H1 (cell line): ENCODE data around the gene IGFL2. TPM values are rescaled to one million over a fixed set of nuclear protein-coding genes. Genes with fewer than 3 reads are reported as not detected.

Source experiments
- BRCA1 ChIP-seq: IDR thresholded peaks from 2 replicates; pipeline ENCODE4 v1.6.1; 2012; ENCODE audit warnings: low read depth, low read length, improper control_type of control experiment
- CBX8 ChIP-seq: fragments of 300-800, 300-1000 bp; sonication (generic); IDR thresholded peaks from 2 replicates; pipeline ENCODE4 v1.7.1; 2016; ENCODE audit warnings: low read depth, low read length, borderline replicate concordance
- POLR2A ChIP-seq, 2 experiments: IDR thresholded peaks; 1 replicate in 1 of 2; 2 replicates in 1 of 2; pipeline ENCODE4 v1.6.1; 2011; ENCODE audit warnings: low read depth in 2 of 2, low read length in 2 of 2, mild to moderate bottlenecking in 2 of 2; ENCODE audit errors: control extremely low read depth in 1 of 2
- RFX5 ChIP-seq: IDR thresholded peaks from 2 replicates; pipeline ENCODE4 v1.6.1; 2011; ENCODE audit warnings: low read depth, low read length, improper control_type of control experiment, borderline replicate concordance
- SP1 ChIP-seq: IDR thresholded peaks from 2 replicates; pipeline ENCODE4 v1.6.1; 2011; ENCODE audit warnings: low read depth, low read length
- SRF ChIP-seq: IDR thresholded peaks from 2 replicates; pipeline ENCODE4 v1.6.1; 2011; ENCODE audit warnings: mild to moderate bottlenecking, low read depth, low read length, moderate library complexity
- TBP ChIP-seq: IDR thresholded peaks from 2 replicates; pipeline ENCODE4 v1.6.1; 2011; ENCODE audit warnings: low read depth, low read length, improper control_type of control experiment
- ZNF274 ChIP-seq: IDR thresholded peaks from 2 replicates; pipeline ENCODE4 v1.7.0; 2012; ENCODE audit warnings: low read length, borderline replicate concordance; ENCODE audit errors: extremely low read depth
- polyA plus RNA-seq, 7 experiments: library from polyadenylated mRNA; depleted of rRNA in 3 of 7; stranded (reverse) in 5 of 7; unstranded in 2 of 7; fragments of >200 nt in 5 of 7; fragments of 200-250 nt in 2 of 7; gene quantifications; 1 replicate in 5 of 7; 2 replicates in 1 of 7; 4 replicates in 1 of 7; pipeline versions ENCODE4 v1.2.1 to v1.2.3, GENCODE V29; 2011 to 2013; ENCODE audit warnings: missing spikeins in 2 of 7, mixed read lengths in 2 of 7
- total RNA-seq: library from RNA; stranded (reverse); fragmentation: NEBNext Ultra II Directional; extraction: Animal tissue kit (Norgen Biotek cat#: 25700); gene quantifications from 2 replicates; pipeline ENCODE4 v1.2.1, GENCODE V29; 2021

IGFL2 gene
- total and polyA plus RNA-seq, 2 of the 8 experiments (the other 6 are each of a cell fraction or from before 2014, with no cell fraction given), result not detected

DNA sequence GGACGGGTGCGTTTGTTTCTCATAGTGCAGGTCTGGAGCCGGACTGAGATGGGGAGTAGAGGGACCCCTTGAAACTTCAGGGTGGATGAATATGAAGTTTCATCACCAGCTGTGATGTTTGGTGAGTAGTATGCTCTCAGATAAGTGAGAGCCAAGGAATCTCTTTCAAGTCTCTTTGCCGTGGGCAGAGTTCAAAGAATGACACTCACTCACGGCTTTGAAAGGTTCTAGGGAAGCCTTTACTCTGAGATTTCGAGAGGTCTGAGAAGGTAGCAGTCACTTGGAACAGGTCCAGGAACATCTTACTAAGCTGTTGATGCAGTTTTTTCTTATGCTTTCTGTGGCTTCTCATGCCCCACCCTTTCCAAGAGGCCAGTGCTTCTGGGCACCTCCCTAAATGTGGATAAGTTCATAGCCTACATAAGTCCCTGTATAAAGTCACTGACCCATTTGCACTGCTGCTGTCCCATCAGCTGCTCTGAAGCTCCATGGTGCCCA, at the start of gene IGFL2 (continued):
- TF ChIP-seq ZNF274 (no peak), BRCA1 (no peak), RFX5 (no peak), SRF (no peak), TBP (no peak), POLR2A (IDR thresholded peaks at IDR 0.05; ENCODE audit: control extremely low read depth in 1 of 2, low read depth in 2 of 2, low read length in 2 of 2) (no peak), CBX8 (no peak), SP1 (no peak)
